NCI-H774 (cell line): Measurements from ENCODE around the gene NPM1.

Experiments used
- DNase-seq: peaks from one replicate; lab custom pipeline; 2025; lab: John Stamatoyannopoulos, UW

The NPM1 gene

GRCh38 chr5:171450423-171451331 is 63.0 kb downstream of the NPM1 start:
- DNase-seq, result no peak

GRCh38 chr5:171451421-171451820 is 63.8 kb downstream of the NPM1 start:
- no peak for DNase-seq

- DNase-seq, result no peak
Measured at GRCh38 chr5:171453056-171453725, 65.5 kb downstream of the NPM1 start.

- DNase-seq, result no peak
Measured at GRCh38 chr5:171453988-171454387, 66.3 kb downstream of the NPM1 start.

- DNase-seq, result no peak
Measured at GRCh38 chr5:171454549-171454948, 66.9 kb downstream of the NPM1 start.

- DNase-seq, result no peak
Measured at GRCh38 chr5:171455522-171455921, 67.9 kb downstream of the NPM1 start.

- no peak for DNase-seq
Measured at GRCh38 chr5:171457208-171457981, 69.7 kb downstream of the NPM1 start.

GRCh38 chr5:171459839-171460238 is 72.2 kb downstream of the NPM1 start:
- no peak for DNase-seq
